Lung (tissue), 12 donors: ENCODE results near the gene PCDHGA1. TPM values are rescaled to one million over a fixed set of nuclear protein-coding genes. Genes with fewer than 3 reads are reported as not detected.

Source experiments
- ATAC-seq: fragments of 200-7000 bp; cut with Tn5 transposase; one replicate; pipeline ENCODE4 v1.9.1; 2020; ENCODE audit warnings: moderate number of reproducible peaks; ENCODE audit not compliant: insufficient read depth, low FRiP score
- DNase-seq, 3 donors: peaks; one replicate each; pipeline ENCODE4 v3.0.0-alpha.2; 2013 to 2017
- H3K27ac ChIP-seq, 2 donors: one replicate each; pipeline ENCODE4 v1.5.1; 2013; ENCODE audit warnings: mild to moderate bottlenecking in 2 of 2, moderate library complexity in 2 of 2, control low read depth in 1 of 2, inconsistent platforms in 1 of 2, low read depth in 1 of 2, low read length in 1 of 2
- H3K27me3 ChIP-seq, 3 donors: one replicate each; pipeline ENCODE4 v1.5.1; 2013; ENCODE audit warnings: low read length in 2 of 3; ENCODE audit not compliant: control insufficient read depth in 3 of 3, insufficient read depth in 3 of 3
- H3K36me3 ChIP-seq, 4 donors: one replicate each; pipeline ENCODE4 v1.5.1; 2013; ENCODE audit warnings: low read length in 4 of 4, mild to moderate bottlenecking in 1 of 4, moderate library complexity in 1 of 4; ENCODE audit not compliant: control insufficient read depth in 4 of 4, insufficient read depth in 4 of 4
- H3K4me1 ChIP-seq, 5 donors: one replicate each; pipeline ENCODE4 v1.5.1; 2013; ENCODE audit warnings: low read length in 5 of 5, mild to moderate bottlenecking in 2 of 5, moderate library complexity in 1 of 5; ENCODE audit not compliant: control insufficient read depth in 5 of 5, insufficient read depth in 5 of 5
- H3K4me3 ChIP-seq: one replicate; pipeline ENCODE4 v1.5.1; 2013; ENCODE audit warnings: mild to moderate bottlenecking, control low read depth, moderate library complexity
- H3K9ac ChIP-seq, 2 donors: one replicate each; pipeline ENCODE4 v1.5.1; 2013; ENCODE audit warnings: low read length in 2 of 2, control low read depth in 1 of 2; ENCODE audit not compliant: insufficient read depth in 1 of 2
- H3K9me3 ChIP-seq, 4 donors: one replicate each; pipeline ENCODE4 v1.5.1; 2013; ENCODE audit warnings: low read length in 3 of 4, mild to moderate bottlenecking in 1 of 4, moderate library complexity in 1 of 4; ENCODE audit not compliant: control insufficient read depth in 4 of 4, insufficient read depth in 3 of 4
- WGBS, 2 donors: extraction: QIAGEN DNeasy Blood & Tissue Kit; methylation state at CpG; one replicate each; pipeline ENCODE4 v1.1.7; 2013; 5-methylcytosine and 5-hydroxymethylcytosine counted together
- polyA plus RNA-seq, 2 donors: library from polyadenylated mRNA; stranded (reverse); fragments of 200-250 nt; gene quantifications; one replicate each; pipeline ENCODE4 v1.2.1, GENCODE V29; 2013
- total RNA-seq, 2 donors: library from RNA; depleted of rRNA in 1 of 2; stranded (reverse); fragments of >200 nt in 1 of 2; gene quantifications; one replicate each; pipeline ENCODE4 v1.2.1, GENCODE V29; 2014 to 2021
- TF ChIP-seq, protein P1 (sequence below): IDR thresholded peaks from 2 replicates; pipeline ENCODE4 v1.5.1; 2012; ENCODE audit warnings: mild to moderate bottlenecking; ENCODE audit errors: control extremely low read depth, extremely low read depth
- donor health status: control.
- donor health status: control.
- donor health status: Bipolar disorder and iron deficiency.
- donor health status: healthy.
- donor health status: DM: yes; HTN: yes; CAD: no.

The PCDHGA1 gene
- total and polyA plus RNA-seq, 4 donors, result 0.15 to 0.71 (median 0.36) TPM

DNA sequence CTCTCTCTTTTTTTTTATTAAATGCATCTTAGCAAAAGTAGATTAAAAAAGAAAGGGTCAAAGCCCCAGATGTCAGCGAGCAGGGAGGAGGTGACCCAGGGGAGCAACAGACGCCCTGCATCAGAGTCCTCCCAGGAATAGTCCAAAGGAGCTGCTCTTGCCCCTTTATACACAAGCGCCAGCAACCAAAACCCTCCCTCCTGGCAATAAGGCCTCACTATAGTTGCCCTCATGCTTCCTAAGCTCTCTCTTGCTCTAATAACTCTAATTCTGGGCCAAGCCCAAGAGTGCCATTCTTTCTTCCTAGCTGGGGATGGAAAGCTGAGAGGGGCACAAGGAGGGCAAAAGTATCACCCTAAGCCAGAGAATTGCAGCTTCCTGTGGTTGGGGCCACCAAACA, 184.8 kb downstream of the PCDHGA1 start:
- Histone ChIP-seq H3K9ac (no peak overlapping the region), H3K36me3 (peaks cover 6 to 39% (median 25%) of the 10 kb centered on the region in 4 donors), H3K4me1 (peaks cover 11 to 63% (median 20%) of the 10 kb centered on the region in 5 donors), H3K4me3 (no peak overlapping the region), H3K27ac (peak overlapping the region in 1 of 2 donors; percentile 21), H3K9me3 (no peaks in the 10 kb centered on the region), H3K27me3 (no peaks in the 10 kb centered on the region)
- DNase-seq, result no peak
- 77% methylated on average over 3 of the region's 3 CpGs for WGBS, 2 donors
- ATAC-seq, result no peak
- TF ChIP-seq, protein P1, sequence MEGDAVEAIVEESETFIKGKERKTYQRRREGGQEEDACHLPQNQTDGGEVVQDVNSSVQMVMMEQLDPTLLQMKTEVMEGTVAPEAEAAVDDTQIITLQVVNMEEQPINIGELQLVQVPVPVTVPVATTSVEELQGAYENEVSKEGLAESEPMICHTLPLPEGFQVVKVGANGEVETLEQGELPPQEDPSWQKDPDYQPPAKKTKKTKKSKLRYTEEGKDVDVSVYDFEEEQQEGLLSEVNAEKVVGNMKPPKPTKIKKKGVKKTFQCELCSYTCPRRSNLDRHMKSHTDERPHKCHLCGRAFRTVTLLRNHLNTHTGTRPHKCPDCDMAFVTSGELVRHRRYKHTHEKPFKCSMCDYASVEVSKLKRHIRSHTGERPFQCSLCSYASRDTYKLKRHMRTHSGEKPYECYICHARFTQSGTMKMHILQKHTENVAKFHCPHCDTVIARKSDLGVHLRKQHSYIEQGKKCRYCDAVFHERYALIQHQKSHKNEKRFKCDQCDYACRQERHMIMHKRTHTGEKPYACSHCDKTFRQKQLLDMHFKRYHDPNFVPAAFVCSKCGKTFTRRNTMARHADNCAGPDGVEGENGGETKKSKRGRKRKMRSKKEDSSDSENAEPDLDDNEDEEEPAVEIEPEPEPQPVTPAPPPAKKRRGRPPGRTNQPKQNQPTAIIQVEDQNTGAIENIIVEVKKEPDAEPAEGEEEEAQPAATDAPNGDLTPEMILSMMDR, result no peak

DNA sequence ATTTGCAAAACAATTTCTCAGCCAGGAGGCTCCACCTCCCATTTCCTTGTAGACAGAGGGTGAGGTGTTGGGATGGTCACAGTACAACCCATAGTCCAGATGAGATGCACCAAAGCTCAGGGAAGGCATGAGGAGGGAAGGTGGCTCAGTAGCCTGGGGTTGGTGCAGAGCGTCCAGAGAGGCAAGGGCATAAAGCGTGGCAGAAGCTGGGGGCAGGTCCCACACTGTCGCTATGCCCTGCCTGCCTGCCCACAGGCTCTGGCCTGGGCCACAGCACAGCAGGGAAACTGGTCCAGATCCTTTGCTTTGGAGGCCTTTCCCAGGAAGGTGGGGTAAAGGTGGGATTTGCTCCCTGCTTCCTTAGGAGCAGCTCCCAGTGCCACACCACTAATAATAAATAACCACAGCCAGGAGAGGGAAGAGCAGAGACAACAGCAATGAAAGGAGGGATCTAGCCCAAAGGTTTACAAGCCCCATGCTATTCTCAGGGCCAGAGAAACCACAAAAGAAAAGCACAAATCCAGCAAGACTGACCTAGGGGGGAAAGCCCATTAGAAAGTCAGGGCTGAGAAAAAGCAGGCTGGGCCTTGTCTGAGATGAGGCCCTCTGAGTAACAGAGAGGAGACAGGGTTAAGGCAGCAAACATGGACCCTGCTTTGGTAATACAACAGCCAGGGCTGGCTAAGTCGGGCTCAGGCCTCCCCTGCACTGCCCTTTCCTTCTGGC, 185.8 kb downstream of the PCDHGA1 start:
- TF ChIP-seq, protein P1, result no peak
- H3K9me3 ChIP-seq, result no peaks in the 10 kb centered on the region
- H3K9ac ChIP-seq, result no peak overlapping the region
- no peak overlapping the region for H3K4me3 ChIP-seq
- DNase-seq, result no peak
- H3K36me3 ChIP-seq, result peaks cover 6 to 37% (median 16%) of the 10 kb centered on the region in 4 donors
- ATAC-seq, result no peak
- peak overlapping the region in 1 of 2 donors; percentile 59 for H3K27ac ChIP-seq
- H3K4me1 ChIP-seq, result peaks cover 11 to 73% (median 23%) of the 10 kb centered on the region in 5 donors
- 74 to 89% methylated on average over 4 of the region's 4 CpGs for WGBS, 2 donors
- no peaks in the 10 kb centered on the region for H3K27me3 ChIP-seq

DNA sequence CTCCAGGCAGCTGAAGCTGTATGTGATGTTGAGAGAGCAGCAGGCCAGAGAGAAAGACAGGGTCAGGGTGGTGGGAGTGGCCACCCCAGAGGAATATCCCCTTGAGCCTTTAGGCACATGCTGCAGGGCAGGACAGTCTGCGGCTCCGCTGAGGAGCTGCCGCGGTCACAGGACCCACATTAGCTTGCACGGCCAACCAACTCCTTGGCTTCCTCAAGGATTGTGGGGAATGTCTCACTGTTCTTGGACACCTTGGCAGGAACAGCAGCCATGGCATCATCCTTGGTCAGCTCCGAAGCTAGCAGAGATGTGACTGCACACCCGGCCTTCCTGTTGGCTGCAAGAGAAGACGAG, 186.3 kb downstream of the PCDHGA1 start:
- 70 to 86% methylated on average over 8 of the region's 8 CpGs for WGBS, 2 donors
- H3K9me3 ChIP-seq, result no peaks in the 10 kb centered on the region
- no peak overlapping the region for H3K4me3 ChIP-seq
- DNase-seq (no peak), ATAC-seq (no peak)
- H3K27ac ChIP-seq, result peak overlapping the region in 1 of 2 donors; percentile 59
- no peak overlapping the region for H3K9ac ChIP-seq
- peaks cover 12 to 78% (median 24%) of the 10 kb centered on the region in 5 donors for H3K4me1 ChIP-seq
- no peaks in the 10 kb centered on the region for H3K27me3 ChIP-seq
- peaks cover 6 to 32% (median 11%) of the 10 kb centered on the region in 4 donors for H3K36me3 ChIP-seq
- TF ChIP-seq, protein P1, result no peak
